ENCODE results near the gene MEF2C. TPM values are rescaled to one million over a fixed set of nuclear protein-coding genes. Genes with fewer than 3 reads are reported as not detected.

The MEF2C gene
- total RNA-seq, 1 donor from 2014 or later: 42.0 TPM

- Histone ChIP-seq H3K27ac (no peak overlapping the region), H3K4me1 (no peaks in the 10 kb centered on the region), H3K4me3 (no peak overlapping the region), H3K9me3 (no peaks in the 10 kb centered on the region), H3K27me3 (ENCODE audit: low read depth) (no peaks in the 10 kb centered on the region), H3K36me3 (no peaks in the 10 kb centered on the region)
- intact Hi-C loops (cut with DNase I): no loop called here
- no peak for ATAC-seq
- no peak for DNase-seq
- TF ChIP-seq, protein P1, sequence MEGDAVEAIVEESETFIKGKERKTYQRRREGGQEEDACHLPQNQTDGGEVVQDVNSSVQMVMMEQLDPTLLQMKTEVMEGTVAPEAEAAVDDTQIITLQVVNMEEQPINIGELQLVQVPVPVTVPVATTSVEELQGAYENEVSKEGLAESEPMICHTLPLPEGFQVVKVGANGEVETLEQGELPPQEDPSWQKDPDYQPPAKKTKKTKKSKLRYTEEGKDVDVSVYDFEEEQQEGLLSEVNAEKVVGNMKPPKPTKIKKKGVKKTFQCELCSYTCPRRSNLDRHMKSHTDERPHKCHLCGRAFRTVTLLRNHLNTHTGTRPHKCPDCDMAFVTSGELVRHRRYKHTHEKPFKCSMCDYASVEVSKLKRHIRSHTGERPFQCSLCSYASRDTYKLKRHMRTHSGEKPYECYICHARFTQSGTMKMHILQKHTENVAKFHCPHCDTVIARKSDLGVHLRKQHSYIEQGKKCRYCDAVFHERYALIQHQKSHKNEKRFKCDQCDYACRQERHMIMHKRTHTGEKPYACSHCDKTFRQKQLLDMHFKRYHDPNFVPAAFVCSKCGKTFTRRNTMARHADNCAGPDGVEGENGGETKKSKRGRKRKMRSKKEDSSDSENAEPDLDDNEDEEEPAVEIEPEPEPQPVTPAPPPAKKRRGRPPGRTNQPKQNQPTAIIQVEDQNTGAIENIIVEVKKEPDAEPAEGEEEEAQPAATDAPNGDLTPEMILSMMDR (IDR thresholded peaks at IDR 0.05): no peak
Observed at GRCh38 chr5:88713818-88714217, 169.2 kb downstream of the MEF2C start.

- intact Hi-C loops (cut with DNase I): no loop called here
- DNase-seq (no peak), ATAC-seq (no peak)
- no peaks in the 10 kb centered on the region for H3K36me3 ChIP-seq
- H3K4me3 ChIP-seq: no peak overlapping the region
- H3K27me3 ChIP-seq (ENCODE audit: low read depth): no peaks in the 10 kb centered on the region
- TF ChIP-seq, protein P1 (IDR thresholded peaks at IDR 0.05): no peak
- no peaks in the 10 kb centered on the region for H3K4me1 ChIP-seq
- no peak overlapping the region for H3K27ac ChIP-seq
- H3K9me3 ChIP-seq: no peaks in the 10 kb centered on the region
Observed at GRCh38 chr5:88708682-88709398, 174.1 kb downstream of the MEF2C start.

- H3K27ac ChIP-seq: no peak overlapping the region
- no peaks in the 10 kb centered on the region for H3K9me3 ChIP-seq
- TF ChIP-seq, protein P1 (IDR thresholded peaks at IDR 0.05): no peak
- intact Hi-C loops (cut with DNase I): no loop called here
- H3K27me3 ChIP-seq (ENCODE audit: low read depth): no peaks in the 10 kb centered on the region
- ATAC-seq (no peak), DNase-seq (no peak)
- no peak overlapping the region for H3K4me3 ChIP-seq
- H3K36me3 ChIP-seq: no peaks in the 10 kb centered on the region
- no peaks in the 10 kb centered on the region for H3K4me1 ChIP-seq
Observed at GRCh38 chr5:88708021-88708420, 175.0 kb downstream of the MEF2C start.

DNA sequence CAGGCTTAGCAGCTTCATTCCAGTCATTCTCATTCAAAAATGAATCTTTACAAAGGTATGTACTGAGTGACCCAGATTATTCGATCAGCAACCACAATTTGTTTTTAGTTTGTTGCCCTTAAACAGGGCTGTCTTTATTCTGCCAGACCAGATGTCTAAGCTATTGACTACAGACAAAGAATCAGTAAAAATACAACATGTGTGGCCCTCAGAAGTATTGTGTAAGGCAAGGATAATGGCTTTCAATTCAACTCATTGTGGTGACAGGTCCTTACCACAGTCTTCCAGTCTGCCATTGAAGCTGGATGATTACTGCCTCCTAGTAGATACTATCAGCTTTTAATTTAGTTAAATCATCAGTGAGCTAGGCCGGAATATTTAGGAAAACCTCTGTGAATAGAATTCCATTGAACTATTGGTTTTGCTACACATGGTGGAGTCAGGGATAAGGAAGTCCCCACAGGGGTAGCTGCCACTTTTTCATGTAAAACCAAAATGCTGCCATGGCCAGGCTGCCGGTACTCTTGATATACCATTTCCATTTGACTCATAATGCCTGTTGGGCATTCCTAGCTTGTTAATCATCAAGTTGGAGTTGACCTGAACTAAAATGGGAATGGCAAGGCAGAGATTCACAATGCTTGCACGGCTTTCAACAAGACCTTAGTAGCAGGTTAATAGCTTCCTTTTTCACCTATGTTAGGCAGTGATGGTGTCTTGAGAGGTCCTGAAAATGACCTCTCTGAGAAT lies 175.6 kb downstream of the MEF2C start:
- H3K27me3 ChIP-seq (ENCODE audit: low read depth): no peaks in the 10 kb centered on the region
- TF ChIP-seq, protein P1 (IDR thresholded peaks at IDR 0.05): no peak
- no peaks in the 10 kb centered on the region for H3K9me3 ChIP-seq
- H3K4me1 ChIP-seq: no peaks in the 10 kb centered on the region
- no peak overlapping the region for H3K27ac ChIP-seq
- intact Hi-C loops (cut with DNase I): no loop called here
- H3K4me3 ChIP-seq: no peak overlapping the region
- DNase-seq (no peak), ATAC-seq (no peak)
- H3K36me3 ChIP-seq: no peaks in the 10 kb centered on the region

- TF ChIP-seq, protein P1 (IDR thresholded peaks at IDR 0.05): no peak
- ATAC-seq: no peak
- no peaks in the 10 kb centered on the region for H3K9me3 ChIP-seq
- intact Hi-C loops (cut with DNase I): no loop called here
- no peak for DNase-seq
- H3K27me3 ChIP-seq (ENCODE audit: low read depth): peaks cover 13% of the 10 kb centered on the region
- no peak overlapping the region for H3K27ac ChIP-seq
- no peak overlapping the region for H3K4me3 ChIP-seq
- no peaks in the 10 kb centered on the region for H3K36me3 ChIP-seq
- H3K4me1 ChIP-seq: no peaks in the 10 kb centered on the region
Observed at GRCh38 chr5:88702332-88702731, 180.7 kb downstream of the MEF2C start.

All from lower lobe of right lung (tissue), 2 donors.